Measurements from ENCODE around the gene NAT8. TPM values are rescaled to one million over a fixed set of nuclear protein-coding genes. Genes with fewer than 3 reads are reported as not detected.

NAT8 gene
- total RNA-seq, 3 donors from 2014 or later, result 0.52 TPM; not detected in 2

DNA sequence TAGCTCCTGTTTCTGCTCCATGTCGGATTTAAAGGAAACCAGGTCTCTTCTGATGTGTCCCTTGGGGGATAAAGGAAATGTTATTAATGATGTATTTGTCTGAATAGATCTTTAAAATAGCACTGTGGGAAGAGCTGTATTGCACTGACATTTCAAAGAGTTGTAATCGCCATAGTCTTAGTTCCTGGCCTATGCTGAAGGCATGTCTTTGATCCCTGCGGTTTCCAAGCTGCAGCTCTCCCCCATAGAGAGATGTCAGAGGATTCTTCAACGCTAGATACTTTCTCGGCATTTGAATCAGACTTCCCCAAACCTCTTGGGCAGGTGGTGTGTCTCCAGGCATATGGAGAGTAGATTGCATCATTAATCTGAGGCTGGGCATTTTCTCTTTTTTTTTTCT, 40.4 kb downstream of the NAT8 start:
- TF ChIP-seq, protein P1, sequence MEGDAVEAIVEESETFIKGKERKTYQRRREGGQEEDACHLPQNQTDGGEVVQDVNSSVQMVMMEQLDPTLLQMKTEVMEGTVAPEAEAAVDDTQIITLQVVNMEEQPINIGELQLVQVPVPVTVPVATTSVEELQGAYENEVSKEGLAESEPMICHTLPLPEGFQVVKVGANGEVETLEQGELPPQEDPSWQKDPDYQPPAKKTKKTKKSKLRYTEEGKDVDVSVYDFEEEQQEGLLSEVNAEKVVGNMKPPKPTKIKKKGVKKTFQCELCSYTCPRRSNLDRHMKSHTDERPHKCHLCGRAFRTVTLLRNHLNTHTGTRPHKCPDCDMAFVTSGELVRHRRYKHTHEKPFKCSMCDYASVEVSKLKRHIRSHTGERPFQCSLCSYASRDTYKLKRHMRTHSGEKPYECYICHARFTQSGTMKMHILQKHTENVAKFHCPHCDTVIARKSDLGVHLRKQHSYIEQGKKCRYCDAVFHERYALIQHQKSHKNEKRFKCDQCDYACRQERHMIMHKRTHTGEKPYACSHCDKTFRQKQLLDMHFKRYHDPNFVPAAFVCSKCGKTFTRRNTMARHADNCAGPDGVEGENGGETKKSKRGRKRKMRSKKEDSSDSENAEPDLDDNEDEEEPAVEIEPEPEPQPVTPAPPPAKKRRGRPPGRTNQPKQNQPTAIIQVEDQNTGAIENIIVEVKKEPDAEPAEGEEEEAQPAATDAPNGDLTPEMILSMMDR (IDR thresholded peaks at IDR 0.05), result no peak
- DNase-seq (no peak), ATAC-seq (no peak)
- Histone ChIP-seq H3K4me1 (ENCODE audit: low read depth) (no peaks in the 10 kb centered on the region), H3K9me3 (no peaks in the 10 kb centered on the region), H3K4me3 (no peak overlapping the region), H3K36me3 (ENCODE audit: low read depth) (no peaks in the 10 kb centered on the region)
- intact Hi-C loops (cut with DNase I, micrococcal nuclease), result no loop called here

DNA sequence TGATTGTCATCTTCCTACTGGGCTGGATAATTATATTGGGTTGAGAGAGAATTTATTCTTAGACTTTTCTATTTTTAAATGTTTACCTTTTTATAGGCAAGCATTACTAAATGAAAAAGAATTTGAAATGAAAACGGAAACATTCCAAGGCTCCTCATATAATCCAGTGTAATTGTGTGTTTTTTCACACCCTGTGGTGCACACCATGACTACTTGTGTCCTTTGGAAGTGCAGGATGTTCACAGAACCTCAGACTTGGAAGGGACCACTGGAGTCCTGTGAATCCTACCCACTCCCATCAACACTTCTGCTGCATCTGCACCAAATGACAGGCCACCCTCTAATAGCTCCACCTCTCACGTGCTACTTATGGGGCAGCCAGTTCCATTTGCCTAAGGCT, 48.0 kb downstream of the NAT8 start:
- ATAC-seq (no peak), DNase-seq (no peak)
- H3K36me3 ChIP-seq (ENCODE audit: low read depth), result no peaks in the 10 kb centered on the region
- H3K4me3 ChIP-seq, result no peak overlapping the region
- intact Hi-C loops (cut with DNase I, micrococcal nuclease), result no loop called here
- H3K9me3 ChIP-seq, result no peaks in the 10 kb centered on the region
- H3K4me1 ChIP-seq (ENCODE audit: low read depth), result no peaks in the 10 kb centered on the region
- TF ChIP-seq, protein P1 (IDR thresholded peaks at IDR 0.05), result no peak

DNA sequence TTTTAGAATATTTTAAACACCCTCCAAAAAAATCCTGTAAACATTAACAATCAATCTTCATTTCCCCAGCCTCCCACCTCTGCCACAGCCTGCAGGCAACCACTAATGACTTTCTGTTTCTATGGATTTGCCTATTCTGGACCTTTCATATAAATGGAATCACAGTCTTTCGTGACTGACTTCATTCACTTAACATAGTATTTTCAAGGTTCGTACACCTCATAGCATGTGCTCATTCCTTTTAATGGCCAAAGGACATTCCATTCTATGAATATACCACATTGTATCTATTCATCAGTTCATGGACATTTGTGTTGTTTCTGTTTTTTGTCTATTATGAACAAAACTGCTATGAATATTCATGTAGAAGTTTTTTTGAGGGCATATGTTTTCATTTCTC, 48.5 kb downstream of the NAT8 start:
- intact Hi-C loops (cut with DNase I, micrococcal nuclease), result no loop called here
- Histone ChIP-seq H3K9me3 (no peaks in the 10 kb centered on the region), H3K36me3 (ENCODE audit: low read depth) (no peaks in the 10 kb centered on the region), H3K4me3 (no peak overlapping the region), H3K4me1 (ENCODE audit: low read depth) (no peaks in the 10 kb centered on the region)
- ATAC-seq, result no peak
- TF ChIP-seq, protein P1 (IDR thresholded peaks at IDR 0.05), result no peak
- DNase-seq, result no peak

Other genes starting within 250 kb of the NAT8 start
- 10 to 100 TPM; 22.3 to 33.5 (median 23.9) TPM for gene TPRKB, start 94.9 kb upstream of the NAT8 start, total RNA-seq
- gene DUSP11, start 137.7 kb upstream of the NAT8 start, total RNA-seq, result 10 to 100 TPM; 18.5 to 22.5 (median 21.0) TPM
- gene C2orf78, start 141.8 kb upstream of the NAT8 start, total RNA-seq, result not detected
- 10 to 100 TPM; 38.9 to 47.0 (median 42.5) TPM for gene STAMBP, start 186.5 kb upstream of the NAT8 start, total RNA-seq

Data from mucosa of descending colon (tissue), 3 donors.